ENCODE measurements around the gene SDS.

GRCh38 chr12:113345318-113345717, 58.4 kb downstream of the SDS start:
- no peak for TF ChIP-seq ZSCAN22 (CRISPR knock-in tag; IDR thresholded peaks at IDR 0.05)
- no peak for TF ChIP-seq ATF2 (CRISPR knock-in tag; IDR thresholded peaks at IDR 0.05)
- no peak for TF ChIP-seq POLR2A (IDR thresholded peaks at IDR 0.05; ENCODE audit: insufficient read depth in 1 of 2, low read depth in 2 of 2, low read length in 2 of 2)
- no peak for TF ChIP-seq MXI1 (IDR thresholded peaks at IDR 0.05; ENCODE audit: borderline replicate concordance, low read depth, low read length)
- no peak for TF ChIP-seq MAX (IDR thresholded peaks at IDR 0.05)
- TF ChIP-seq CEBPZ (IDR thresholded peaks at IDR 0.05; ENCODE audit: low read length): no peak
- no peak for TF ChIP-seq CREB3 (CRISPR knock-in tag; IDR thresholded peaks at IDR 0.05)
- TF ChIP-seq ZNF331 (CRISPR knock-in tag; IDR thresholded peaks at IDR 0.05): no peak
